ENCODE results near the gene ADAM15. TPM values are rescaled to one million over a fixed set of nuclear protein-coding genes. Genes with fewer than 3 reads are reported as not detected.

The ADAM15 gene, protein sequence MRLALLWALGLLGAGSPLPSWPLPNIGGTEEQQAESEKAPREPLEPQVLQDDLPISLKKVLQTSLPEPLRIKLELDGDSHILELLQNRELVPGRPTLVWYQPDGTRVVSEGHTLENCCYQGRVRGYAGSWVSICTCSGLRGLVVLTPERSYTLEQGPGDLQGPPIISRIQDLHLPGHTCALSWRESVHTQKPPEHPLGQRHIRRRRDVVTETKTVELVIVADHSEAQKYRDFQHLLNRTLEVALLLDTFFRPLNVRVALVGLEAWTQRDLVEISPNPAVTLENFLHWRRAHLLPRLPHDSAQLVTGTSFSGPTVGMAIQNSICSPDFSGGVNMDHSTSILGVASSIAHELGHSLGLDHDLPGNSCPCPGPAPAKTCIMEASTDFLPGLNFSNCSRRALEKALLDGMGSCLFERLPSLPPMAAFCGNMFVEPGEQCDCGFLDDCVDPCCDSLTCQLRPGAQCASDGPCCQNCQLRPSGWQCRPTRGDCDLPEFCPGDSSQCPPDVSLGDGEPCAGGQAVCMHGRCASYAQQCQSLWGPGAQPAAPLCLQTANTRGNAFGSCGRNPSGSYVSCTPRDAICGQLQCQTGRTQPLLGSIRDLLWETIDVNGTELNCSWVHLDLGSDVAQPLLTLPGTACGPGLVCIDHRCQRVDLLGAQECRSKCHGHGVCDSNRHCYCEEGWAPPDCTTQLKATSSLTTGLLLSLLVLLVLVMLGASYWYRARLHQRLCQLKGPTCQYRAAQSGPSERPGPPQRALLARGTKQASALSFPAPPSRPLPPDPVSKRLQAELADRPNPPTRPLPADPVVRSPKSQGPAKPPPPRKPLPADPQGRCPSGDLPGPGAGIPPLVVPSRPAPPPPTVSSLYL
- 38.6 TPM for polyA plus RNA-seq
- long read RNA-seq, donor 1, partial matches to known transcripts: 0 of 6 reads
- long read RNA-seq, donor 1, other reads (novel, unspliced or antisense): 0 of 6 reads
- long read RNA-seq, donor 2, partial matches to known transcripts: 0 of 11 reads
- long read RNA-seq, donor 2, other reads (novel, unspliced or antisense): 0 of 11 reads
- long read RNA-seq, donor 3: 0 reads
- long read RNA-seq, donor 4, partial matches to known transcripts: 0 of 1 reads
- long read RNA-seq, donor 4, other reads (novel, unspliced or antisense): 0 of 1 reads
- long read RNA-seq, donor 5, partial matches to known transcripts: 0 of 6 reads
- long read RNA-seq, donor 5, other reads (novel, unspliced or antisense): 0 of 6 reads
- long read RNA-seq, donor 6, partial matches to known transcripts: 0 of 2 reads
- long read RNA-seq, donor 6, other reads (novel, unspliced or antisense): 0 of 2 reads
- long read RNA-seq, donor 7, partial matches to known transcripts: 5 of 8 reads
- long read RNA-seq, donor 7, other reads (novel, unspliced or antisense): 0 of 8 reads
- long read RNA-seq, donor 8, partial matches to known transcripts: 6 of 12 reads
- long read RNA-seq, donor 8, other reads (novel, unspliced or antisense): 0 of 12 reads
- long read RNA-seq, donor 9, partial matches to known transcripts: 0 of 8 reads
- long read RNA-seq, donor 9, other reads (novel, unspliced or antisense): 0 of 8 reads
- long read RNA-seq, donor 10, transcript ADAM15-201 (21 exons, 2,799 nt): major isoform, 5 of 9 reads
- long read RNA-seq, donor 10, partial matches to known transcripts: 0 of 9 reads
- long read RNA-seq, donor 10, other reads (novel, unspliced or antisense): 0 of 9 reads
- long read RNA-seq, donor 11, partial matches to known transcripts: 0 of 2 reads
- long read RNA-seq, donor 11, other reads (novel, unspliced or antisense): 0 of 2 reads

GRCh38 chr1:155050560-155051341 is at the start of gene ADAM15:
Gene ADAM15 (plus strand): TSS chr1:155051316. CDS start chr1:155051387, 71 bp downstream.
- peaks cover 2% of the 10 kb centered on the region for H3K9me3 ChIP-seq (ENCODE audit: control insufficient read depth, low read depth, low read length)
- H3K27me3 ChIP-seq (ENCODE audit: control insufficient read depth, insufficient read depth, low read length): peaks cover 3% of the 10 kb centered on the region
- peaks cover 36% of the 10 kb centered on the region for H3K4me1 ChIP-seq (ENCODE audit: control insufficient read depth, insufficient read depth, low read length)
- peaks cover 3% of the 10 kb centered on the region for H3K36me3 ChIP-seq (ENCODE audit: control insufficient read depth, insufficient read depth, low read length)
- DNase-seq: peak; percentile 76 to 81
- H3K4me3 ChIP-seq (ENCODE audit: low read length): peak within 1 kb of the TSS; percentile 63
- WGBS (ENCODE audit: insufficient coverage, low lambda C conversion rate): no CpG with 5 or more reads among the region's 99 CpGs
- H3K27ac ChIP-seq (ENCODE audit: low read length): peak within 1 kb of the TSS; percentile 88

DNA sequence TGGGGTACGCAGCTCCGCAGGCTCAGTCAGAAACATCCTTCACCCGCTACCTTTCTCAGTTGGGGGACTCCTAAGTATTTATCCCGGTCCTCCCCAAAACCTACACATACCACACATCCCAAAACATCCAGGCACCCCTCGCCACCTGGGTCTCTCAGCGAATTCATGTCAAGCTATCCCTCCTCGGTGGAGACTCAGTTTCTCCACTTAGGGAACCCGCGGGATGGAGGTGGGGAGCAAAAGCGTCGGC is 49.8 kb upstream of the ADAM15 start:
- H3K4me1 ChIP-seq (ENCODE audit: control insufficient read depth, insufficient read depth, low read length): peaks cover 37% of the 10 kb centered on the region
- H3K27me3 ChIP-seq (ENCODE audit: control insufficient read depth, insufficient read depth, low read length): no peaks in the 10 kb centered on the region
- H3K27ac ChIP-seq (ENCODE audit: low read length): peak overlapping the region; percentile 95
- H3K4me3 ChIP-seq (ENCODE audit: low read length): peak overlapping the region; percentile 74
- peaks cover 9% of the 10 kb centered on the region for H3K36me3 ChIP-seq (ENCODE audit: control insufficient read depth, insufficient read depth, low read length)
- no CpG with 5 or more reads among the region's 11 CpGs for WGBS (ENCODE audit: insufficient coverage, low lambda C conversion rate)
- DNase-seq: no peak
- H3K9me3 ChIP-seq (ENCODE audit: control insufficient read depth, low read depth, low read length): peaks cover 2% of the 10 kb centered on the region

GRCh38 chr1:155001675-155002463 is 49.2 kb upstream of the ADAM15 start:
- Histone ChIP-seq H3K4me1 (ENCODE audit: control insufficient read depth, insufficient read depth, low read length) (peaks cover 42% of the 10 kb centered on the region), H3K27ac (ENCODE audit: low read length) (peak overlapping the region; percentile 95), H3K27me3 (ENCODE audit: control insufficient read depth, insufficient read depth, low read length) (no peaks in the 10 kb centered on the region), H3K36me3 (ENCODE audit: control insufficient read depth, insufficient read depth, low read length) (peaks cover 10% of the 10 kb centered on the region), H3K9me3 (ENCODE audit: control insufficient read depth, low read depth, low read length) (peaks cover 2% of the 10 kb centered on the region), H3K4me3 (ENCODE audit: low read length) (peak overlapping the region; percentile 74)
- peak; percentile 99 to 100 for DNase-seq
- WGBS (ENCODE audit: insufficient coverage, low lambda C conversion rate): 0% methylated on average over 2 of the region's 38 CpGs

DNA sequence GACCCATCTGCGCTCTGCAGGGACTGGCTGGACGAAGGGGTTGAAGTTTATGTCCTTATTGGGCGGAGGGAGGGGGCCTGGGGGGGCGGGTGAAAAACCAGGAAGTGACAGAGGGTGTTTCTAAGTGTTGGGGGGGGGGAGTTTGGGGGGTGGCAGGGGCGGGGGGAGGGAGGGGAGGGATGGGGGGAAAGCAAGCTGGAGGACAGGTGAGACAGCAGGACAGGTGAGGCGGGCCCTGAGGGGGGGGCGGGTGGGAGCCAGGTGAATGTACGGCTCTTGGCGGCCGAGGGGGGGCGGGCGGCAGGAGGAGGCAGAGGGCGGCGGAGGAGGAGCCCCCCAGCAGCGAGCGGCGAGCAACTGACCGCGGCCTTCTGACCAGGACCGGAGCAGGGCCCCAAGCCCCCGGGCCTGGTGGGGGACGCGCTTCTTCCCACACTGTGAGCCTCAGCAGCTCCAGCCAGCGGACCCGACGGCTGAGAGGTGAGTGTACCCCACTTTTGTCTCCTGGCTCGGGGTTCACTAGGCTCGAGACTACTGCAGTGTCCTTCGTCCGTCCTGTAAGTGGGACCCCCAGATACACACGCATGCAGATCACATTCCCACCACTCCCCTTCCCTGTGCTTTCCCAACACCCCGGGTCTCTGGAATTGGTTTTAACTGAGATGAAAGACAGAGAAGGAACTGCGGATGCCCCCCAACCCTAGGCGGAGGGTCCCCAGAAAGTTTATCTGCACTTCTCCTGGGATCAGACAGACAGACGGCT is 48.5 kb upstream of the ADAM15 start, which contains the start of gene ZBTB7B:
Gene ZBTB7B (plus strand): TSS at position 339 of the 763 bp plus-strand sequence. CDS start 11,859 bp downstream, outside the sequence.
- no CpG with 5 or more reads among the region's 35 CpGs for WGBS (ENCODE audit: insufficient coverage, low lambda C conversion rate)
- H3K9me3 ChIP-seq (ENCODE audit: control insufficient read depth, low read depth, low read length): peaks cover 2% of the 10 kb centered on the region
- H3K27ac ChIP-seq (ENCODE audit: low read length): peak within 1 kb of the TSS; percentile 95
- H3K36me3 ChIP-seq (ENCODE audit: control insufficient read depth, insufficient read depth, low read length): peaks cover 10% of the 10 kb centered on the region
- peak in 1 of 2 donors; percentile 65 for DNase-seq
- peak within 1 kb of the TSS; percentile 94 for H3K4me3 ChIP-seq (ENCODE audit: low read length)
- H3K27me3 ChIP-seq (ENCODE audit: control insufficient read depth, insufficient read depth, low read length): no peaks in the 10 kb centered on the region
- peaks cover 50% of the 10 kb centered on the region for H3K4me1 ChIP-seq (ENCODE audit: control insufficient read depth, insufficient read depth, low read length)

GRCh38 chr1:155003227-155003765 is 47.8 kb upstream of the ADAM15 start:
- H3K4me3 ChIP-seq (ENCODE audit: low read length): peak overlapping the region; percentile 94
- H3K4me1 ChIP-seq (ENCODE audit: control insufficient read depth, insufficient read depth, low read length): peaks cover 56% of the 10 kb centered on the region
- no CpG with 5 or more reads among the region's 37 CpGs for WGBS (ENCODE audit: insufficient coverage, low lambda C conversion rate)
- peaks cover 2% of the 10 kb centered on the region for H3K9me3 ChIP-seq (ENCODE audit: control insufficient read depth, low read depth, low read length)
- H3K27ac ChIP-seq (ENCODE audit: low read length): peak overlapping the region; percentile 85
- H3K36me3 ChIP-seq (ENCODE audit: control insufficient read depth, insufficient read depth, low read length): peaks cover 10% of the 10 kb centered on the region
- no peak for DNase-seq
- no peaks in the 10 kb centered on the region for H3K27me3 ChIP-seq (ENCODE audit: control insufficient read depth, insufficient read depth, low read length)

- peak; percentile 56 to 80 for DNase-seq
- H3K4me1 ChIP-seq (ENCODE audit: control insufficient read depth, insufficient read depth, low read length): peaks cover 60% of the 10 kb centered on the region
- H3K27ac ChIP-seq (ENCODE audit: low read length): peak overlapping the region; percentile 85
- peaks cover 2% of the 10 kb centered on the region for H3K9me3 ChIP-seq (ENCODE audit: control insufficient read depth, low read depth, low read length)
- WGBS (ENCODE audit: insufficient coverage, low lambda C conversion rate): no CpG with 5 or more reads among the region's 34 CpGs
- H3K27me3 ChIP-seq (ENCODE audit: control insufficient read depth, insufficient read depth, low read length): no peaks in the 10 kb centered on the region
- peaks cover 10% of the 10 kb centered on the region for H3K36me3 ChIP-seq (ENCODE audit: control insufficient read depth, insufficient read depth, low read length)
- H3K4me3 ChIP-seq (ENCODE audit: low read length): peak overlapping the region; percentile 94
These were observed 47.3 kb upstream of the ADAM15 start for GRCh38 chr1:155003766-155004351.

GRCh38 chr1:155004352-155005075 is 46.6 kb upstream of the ADAM15 start:
- Histone ChIP-seq H3K4me3 (ENCODE audit: low read length) (peak overlapping the region; percentile 94), H3K9me3 (ENCODE audit: control insufficient read depth, low read depth, low read length) (no peaks in the 10 kb centered on the region), H3K27me3 (ENCODE audit: control insufficient read depth, insufficient read depth, low read length) (no peaks in the 10 kb centered on the region), H3K27ac (ENCODE audit: low read length) (peak overlapping the region; percentile 85), H3K36me3 (ENCODE audit: control insufficient read depth, insufficient read depth, low read length) (peaks cover 10% of the 10 kb centered on the region), H3K4me1 (ENCODE audit: control insufficient read depth, insufficient read depth, low read length) (peaks cover 61% of the 10 kb centered on the region)
- WGBS (ENCODE audit: insufficient coverage, low lambda C conversion rate): no CpG with 5 or more reads among the region's 5 CpGs
- no peak for DNase-seq
